Right hindlimb (tissue), 1 donor: Measurements from ENCODE around the gene MYL12B.
"Not testable (repeated sequence)": the region's sequence is repeated elsewhere in the genome, so short reads cannot be mapped to it uniquely, and the experiment has no call there.

Experiments used
- DNase-seq: peaks from one replicate; pipeline ENCODE4 v3.0.0-alpha.2; 2018

Gene MYL12B

DNA sequence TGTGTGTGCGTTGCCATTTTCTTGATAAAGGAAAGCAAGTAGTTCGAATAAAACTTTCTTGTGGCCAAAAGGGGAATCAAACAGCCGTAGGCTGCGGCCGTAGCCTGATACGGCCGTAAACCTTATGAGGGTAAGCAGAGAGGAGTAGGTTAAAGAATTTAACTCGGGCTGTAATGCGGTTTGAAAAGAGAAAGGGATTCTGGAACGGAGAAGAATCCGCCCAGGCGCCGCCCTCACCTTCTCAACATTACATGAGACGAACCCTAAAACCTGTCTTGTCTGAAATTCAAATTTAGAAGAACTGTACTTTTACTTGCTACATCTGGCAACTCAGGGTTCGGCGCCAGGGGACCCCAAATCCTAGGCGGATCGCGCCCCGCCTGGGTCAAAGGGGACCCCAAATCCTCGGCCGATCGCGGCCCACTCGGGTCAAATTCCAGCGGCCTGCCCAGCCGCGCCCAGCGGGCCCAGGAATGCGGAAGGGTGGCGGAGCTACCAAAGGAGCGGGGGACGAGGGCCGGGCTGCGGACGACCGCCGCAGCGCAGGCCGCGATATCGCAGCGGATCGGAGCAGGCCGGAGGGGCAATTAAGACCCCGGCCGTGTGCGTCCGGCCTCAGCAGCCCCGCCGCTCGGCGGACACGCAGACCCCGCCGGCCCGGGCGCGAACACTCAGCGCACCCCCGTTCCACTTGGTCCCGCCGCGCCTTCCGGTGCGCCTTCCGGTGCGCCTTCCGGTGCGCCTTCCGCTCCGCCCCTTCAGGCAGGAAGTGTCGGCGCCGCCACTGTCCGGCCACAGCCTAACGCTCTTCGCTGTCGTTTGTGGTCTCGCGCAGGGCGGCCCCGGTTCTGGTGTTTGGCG lies at the start of gene MYL12B:
Gene MYL12B (plus strand): TSS at position 761 of the 861 bp plus-strand sequence. CDS start 10,766 bp downstream, outside the sequence.
- peak; percentile 89 for DNase-seq

DNA sequence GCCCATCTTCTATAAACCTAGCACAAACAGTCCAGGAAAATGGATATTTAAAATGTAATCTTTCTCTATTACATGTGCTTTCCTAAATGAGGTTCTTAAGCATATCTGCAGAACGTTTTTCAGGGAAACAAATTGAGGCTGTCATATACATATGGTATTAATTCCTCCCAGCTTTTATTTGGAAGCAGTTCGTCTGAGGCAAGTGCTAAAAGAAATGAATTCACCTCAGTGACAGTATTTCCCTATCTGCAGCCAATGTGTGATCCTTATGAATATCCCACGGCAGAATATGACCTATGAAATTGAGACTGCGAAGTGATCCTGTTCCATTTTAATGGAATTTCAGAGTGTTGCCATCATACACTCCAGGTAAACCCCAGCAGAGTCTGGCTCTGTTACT lies 49.3 kb upstream of the MYL12B start:
- no peak for DNase-seq

DNA sequence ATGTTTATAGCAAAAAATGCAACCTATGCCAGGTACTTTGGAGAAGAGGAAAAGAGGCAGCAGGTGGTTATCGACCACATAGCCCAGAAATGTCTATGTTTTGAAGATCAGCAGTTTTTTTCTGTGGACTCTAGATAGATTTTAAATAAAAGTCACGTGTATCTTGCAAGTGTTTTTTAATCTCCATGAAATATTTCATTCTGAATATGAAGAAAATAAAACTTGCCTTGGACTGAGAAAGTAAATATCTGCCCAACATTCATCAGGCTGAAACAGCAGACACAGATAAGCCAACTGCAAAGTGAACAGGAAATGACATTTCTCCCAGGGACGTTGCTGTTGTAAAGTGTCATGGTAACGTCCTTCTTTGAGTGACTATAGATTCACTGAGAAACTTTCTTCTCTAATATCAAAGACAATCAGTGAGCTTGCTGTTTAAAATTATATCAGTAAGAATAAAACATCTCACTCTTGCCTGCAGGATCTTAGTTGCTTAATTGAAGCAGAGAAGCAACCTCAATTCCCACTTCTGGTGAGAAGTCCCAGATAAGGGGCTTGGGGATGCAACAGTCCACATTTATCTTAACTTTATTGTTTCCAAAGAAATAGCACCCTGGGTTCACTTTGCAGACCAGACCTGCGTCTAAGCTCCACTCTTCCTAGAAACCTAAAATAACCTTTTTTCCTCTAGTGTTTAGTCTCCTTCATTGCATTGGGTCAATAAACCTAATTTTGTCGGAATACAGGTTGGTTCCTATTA lies 48.5 kb upstream of the MYL12B start:
- no peak for DNase-seq

GRCh38 chr18:3214855-3215637 lies 46.9 kb upstream of the MYL12B start:
- DNase-seq: no peak

DNA sequence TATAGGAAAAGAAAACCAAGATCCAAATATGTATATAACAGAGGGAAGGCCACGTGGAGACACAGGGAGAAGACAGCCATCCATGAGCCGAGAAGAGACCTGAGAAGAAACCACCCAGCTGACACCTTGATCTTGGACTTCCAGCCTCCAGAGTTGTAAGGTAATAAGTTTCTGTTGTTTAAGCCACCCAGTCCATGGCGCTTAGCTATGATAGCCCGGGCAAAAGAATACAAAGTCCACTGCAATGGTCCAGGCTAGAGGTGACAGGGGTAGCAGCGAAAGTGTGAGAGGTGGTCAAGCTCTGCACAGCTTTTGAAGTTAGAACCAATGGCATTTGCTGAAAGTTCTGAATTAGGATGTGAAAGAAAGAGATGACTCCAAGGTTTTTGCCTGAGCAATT lies 44.9 kb upstream of the MYL12B start:
- DNase-seq: no peak

GRCh38 chr18:3217948-3218647 lies 43.8 kb upstream of the MYL12B start:
- DNase-seq: no peak

DNA sequence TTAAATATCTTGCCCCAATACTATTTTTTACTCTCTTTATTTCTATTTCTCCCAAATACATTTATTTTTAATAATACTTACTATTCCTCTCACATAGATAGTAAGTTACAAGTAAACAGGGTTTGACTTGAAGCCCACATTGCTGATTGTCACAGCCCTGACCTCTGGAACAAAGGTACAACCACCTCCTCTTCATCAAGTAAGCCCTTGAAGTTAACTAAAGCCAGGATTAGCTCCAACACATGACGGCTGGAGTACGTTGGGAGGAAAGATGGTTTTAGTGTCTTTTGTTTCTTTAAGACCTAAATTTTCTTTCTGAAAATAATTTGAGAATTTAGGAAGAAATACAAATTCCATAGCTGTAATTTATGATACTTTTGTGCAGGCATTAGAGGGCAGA lies 43.1 kb upstream of the MYL12B start:
- no peak for DNase-seq

DNA sequence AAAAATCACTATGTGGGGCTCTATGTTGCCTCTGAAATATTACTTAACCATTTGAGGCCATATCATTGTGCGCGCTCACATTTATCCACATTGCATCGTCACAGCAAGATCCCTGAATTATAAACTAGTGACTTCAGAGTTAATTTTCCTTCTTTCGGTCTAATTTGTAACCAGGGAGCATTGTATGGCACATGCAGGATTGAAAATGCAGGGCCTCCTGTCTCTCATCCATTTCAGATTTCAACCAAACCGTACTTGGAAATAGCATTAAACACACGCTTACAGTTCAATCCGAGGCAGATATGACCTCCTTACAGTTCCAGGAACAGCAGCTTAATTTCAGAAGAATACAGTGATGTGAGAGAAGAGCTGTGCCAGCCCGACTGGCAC lies 42.7 kb upstream of the MYL12B start:
- no peak for DNase-seq

GRCh38 chr18:3219631-3220335 lies 42.1 kb upstream of the MYL12B start, which contains the start of gene MYOM1:
Gene MYOM1, minus strand, starts transcription at chr18:3219968. Its CDS starts 4,745 bp downstream, at chr18:3215223.
- peak; percentile 48 for DNase-seq

DNA sequence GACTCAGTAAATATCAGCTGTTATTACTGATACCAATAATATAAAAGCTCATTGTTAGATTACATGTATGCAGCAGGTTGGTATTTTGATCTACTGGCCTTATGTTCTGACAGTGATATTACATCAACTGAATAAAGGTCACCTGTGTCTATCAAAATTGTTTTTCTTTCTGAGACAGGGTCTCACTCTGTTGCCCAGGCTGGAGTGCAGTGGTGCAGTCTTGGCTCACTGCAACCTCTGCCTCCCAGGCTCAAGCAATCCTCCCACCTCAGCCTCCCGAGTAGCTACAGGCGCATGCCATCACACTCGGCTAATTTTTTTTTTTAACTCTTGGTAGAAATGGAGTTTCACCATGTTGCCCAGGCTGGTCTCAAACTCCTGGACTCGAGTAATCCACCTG lies 41.1 kb upstream of the MYL12B start:
- not testable (repeated sequence) for DNase-seq

DNA sequence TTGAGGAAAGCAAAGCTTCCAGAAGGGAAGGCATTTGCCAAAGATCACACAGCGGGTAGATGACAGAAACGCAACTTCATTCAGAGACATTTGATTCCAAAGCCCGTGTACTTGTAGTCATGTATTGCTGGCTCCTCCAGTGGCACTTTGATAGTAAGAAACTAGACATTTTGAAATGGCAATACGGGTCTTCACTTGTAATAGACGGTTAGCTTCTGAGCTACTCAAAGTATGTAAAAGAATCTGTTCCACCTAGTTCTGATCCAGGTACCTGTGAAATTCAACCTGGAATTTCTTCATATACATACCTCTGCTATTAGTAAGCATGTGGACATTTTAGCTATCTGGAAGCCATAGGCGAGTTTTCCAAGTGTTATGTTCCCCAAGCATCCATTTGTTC lies 40.4 kb upstream of the MYL12B start:
- no peak for DNase-seq

DNA sequence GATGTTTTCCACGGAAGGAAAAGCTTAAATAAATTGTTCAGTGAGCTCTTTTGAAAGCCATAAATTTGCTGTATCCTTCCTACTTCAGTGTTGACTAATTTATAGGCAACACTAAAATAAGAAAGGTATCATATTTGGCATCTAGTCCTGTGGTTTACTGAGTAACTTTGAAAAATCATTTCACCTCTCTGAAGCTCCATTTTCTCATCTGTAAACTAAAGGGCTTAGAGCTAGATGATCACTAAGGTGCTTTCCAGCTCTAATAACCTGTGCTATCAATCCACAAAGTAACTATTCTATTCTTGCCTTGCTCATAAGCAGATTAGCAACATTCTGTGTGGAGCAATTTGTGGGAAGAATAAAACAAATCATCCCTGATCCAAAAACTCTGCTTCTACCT lies 38.6 kb upstream of the MYL12B start:
- no peak for DNase-seq

DNA sequence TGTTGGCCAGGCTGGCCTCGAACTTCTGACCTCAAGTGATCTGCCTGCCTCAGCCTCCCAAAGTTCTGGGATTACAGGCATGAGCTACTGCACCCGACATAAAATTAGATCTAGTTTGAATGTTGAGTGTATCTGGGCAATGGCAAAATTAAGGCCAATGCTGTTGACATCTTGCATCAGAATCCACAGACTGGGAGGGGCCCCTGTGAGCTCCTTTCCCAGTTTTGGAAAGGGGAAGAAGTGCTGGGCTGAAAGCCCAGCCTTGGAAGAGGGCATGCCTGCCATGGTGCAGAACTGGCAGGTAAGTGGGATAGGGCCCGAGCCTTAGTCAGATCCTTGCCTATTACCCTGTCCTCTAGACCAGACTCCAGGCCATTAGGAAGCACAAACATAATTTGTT lies 37.7 kb upstream of the MYL12B start:
- DNase-seq: no peak

GRCh38 chr18:3225588-3225987 lies 36.3 kb upstream of the MYL12B start:
- DNase-seq: no peak

- no peak for DNase-seq
These were observed 35.9 kb upstream of the MYL12B start for GRCh38 chr18:3226048-3226447.

DNA sequence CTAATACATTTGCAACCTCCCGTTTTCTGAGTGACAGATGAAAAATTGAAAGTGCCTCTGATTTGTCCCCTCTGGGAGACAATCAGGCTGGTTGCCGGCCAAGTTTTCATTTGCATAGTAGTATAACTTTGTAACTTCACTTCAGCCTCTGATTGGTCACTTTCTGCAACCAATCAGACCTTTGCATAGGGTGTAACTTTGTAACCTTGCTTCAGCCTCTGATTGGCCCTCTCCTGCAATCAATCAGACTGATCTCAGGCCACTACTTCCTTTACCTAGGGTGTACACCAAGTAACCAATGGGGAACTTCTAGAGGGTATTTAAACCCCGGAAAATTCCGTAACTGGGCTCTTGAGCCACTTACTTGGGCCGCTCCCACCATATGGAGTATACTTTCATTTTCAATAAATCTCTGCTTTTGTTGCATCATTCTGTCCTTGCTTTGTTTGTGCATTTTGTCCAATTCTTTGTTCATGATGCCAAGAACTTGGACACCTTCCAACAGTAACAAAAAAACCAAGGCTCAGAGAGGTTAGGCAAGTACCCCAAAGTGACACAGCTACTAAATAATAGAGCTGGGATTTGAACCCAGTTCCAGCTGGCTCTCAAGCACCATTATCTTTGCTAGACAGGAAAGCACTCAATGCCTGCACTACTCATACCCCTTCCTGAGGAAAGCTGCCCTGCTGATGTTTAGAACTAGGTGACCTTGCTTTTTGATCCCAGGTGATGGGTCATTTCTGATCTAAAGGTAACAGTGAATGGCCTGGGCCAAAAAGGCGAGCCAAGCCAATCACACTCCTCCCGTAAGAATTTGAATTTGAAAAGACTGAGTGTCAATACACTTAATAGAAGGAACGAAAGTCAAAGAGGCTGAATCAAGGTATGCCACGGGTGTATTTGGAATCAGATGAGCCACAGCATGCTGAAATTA lies 31.3 kb upstream of the MYL12B start:
- no peak for DNase-seq

- DNase-seq: no peak
These were observed 28.9 kb upstream of the MYL12B start for GRCh38 chr18:3233004-3233403.

DNA sequence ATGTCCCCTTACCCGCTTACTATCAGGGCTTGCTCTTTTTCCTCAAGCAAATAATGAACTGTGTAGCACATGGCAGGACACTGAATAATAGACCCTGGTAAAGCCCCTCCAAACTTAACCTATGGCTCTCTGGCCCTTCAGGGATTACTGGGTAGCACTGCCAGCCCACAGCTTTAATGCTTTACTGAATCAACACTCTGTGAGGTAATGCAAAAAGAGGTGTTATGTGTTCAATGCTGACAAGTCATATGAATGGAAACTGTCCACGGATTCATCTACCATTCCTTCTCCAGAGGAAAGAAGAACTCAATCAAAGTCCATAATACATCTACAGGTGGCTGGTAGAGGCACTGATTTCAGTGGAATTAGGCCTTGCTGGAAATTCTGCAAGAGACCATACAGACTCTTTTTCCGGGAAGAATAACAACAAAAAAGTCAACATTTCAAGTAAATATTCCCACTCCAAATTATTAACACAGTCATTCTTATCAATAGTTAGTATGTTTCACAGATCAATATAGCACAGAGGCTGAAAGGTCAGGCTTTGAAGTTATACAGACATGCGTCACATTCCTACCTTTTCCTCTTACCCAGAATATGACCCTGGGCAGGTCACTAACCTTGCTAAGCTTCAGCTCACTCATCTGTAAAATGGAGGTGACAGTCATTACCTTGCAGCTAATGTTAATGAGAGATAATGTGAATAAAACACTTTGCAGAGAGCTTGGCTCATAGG lies 28.3 kb upstream of the MYL12B start:
- no peak for DNase-seq

GRCh38 chr18:3234457-3234856 lies 27.5 kb upstream of the MYL12B start:
- DNase-seq: no peak

- no peak for DNase-seq
These were observed 26.1 kb upstream of the MYL12B start for GRCh38 chr18:3235846-3236245.
